ENCODE results near the gene ADAMTSL2.

ADAMTSL2 gene

GRCh38 chr9:133593587-133594253 lies 59.2 kb downstream of the ADAMTSL2 start:
- Mint-ChIP-seq H3K9me3 (peaks cover 19% of the 10 kb centered on the region), H3K4me1 (ENCODE audit: low read depth) (no peaks in the 10 kb centered on the region), H3K27me3 (ENCODE audit: low read depth) (no peaks in the 10 kb centered on the region), H3K27ac (no peak overlapping the region), H3K36me3 (ENCODE audit: low read depth) (peaks cover 2% of the 10 kb centered on the region), H3K4me3 (no peak overlapping the region)

GRCh38 chr9:133594310-133594709 lies 59.8 kb downstream of the ADAMTSL2 start:
- Mint-ChIP-seq H3K4me1 (ENCODE audit: low read depth) (no peaks in the 10 kb centered on the region), H3K27me3 (ENCODE audit: low read depth) (no peaks in the 10 kb centered on the region), H3K36me3 (ENCODE audit: low read depth) (peaks cover 2% of the 10 kb centered on the region), H3K9me3 (peaks cover 19% of the 10 kb centered on the region), H3K4me3 (no peak overlapping the region), H3K27ac (no peak overlapping the region)

- no peaks in the 10 kb centered on the region for H3K4me1 Mint-ChIP-seq (ENCODE audit: low read depth)
- H3K4me3 Mint-ChIP-seq, result no peak overlapping the region
- H3K27me3 Mint-ChIP-seq (ENCODE audit: low read depth), result no peaks in the 10 kb centered on the region
- H3K9me3 Mint-ChIP-seq, result peaks cover 19% of the 10 kb centered on the region
- H3K27ac Mint-ChIP-seq, result no peak overlapping the region
- H3K36me3 Mint-ChIP-seq (ENCODE audit: low read depth), result peaks cover 2% of the 10 kb centered on the region
Measured at GRCh38 chr9:133595910-133596309, 61.4 kb downstream of the ADAMTSL2 start.

GRCh38 chr9:133597316-133597957 lies 62.9 kb downstream of the ADAMTSL2 start:
- Mint-ChIP-seq H3K4me3 (no peak overlapping the region), H3K36me3 (ENCODE audit: low read depth) (peaks cover 2% of the 10 kb centered on the region), H3K9me3 (peaks cover 19% of the 10 kb centered on the region), H3K4me1 (ENCODE audit: low read depth) (no peaks in the 10 kb centered on the region), H3K27me3 (ENCODE audit: low read depth) (no peaks in the 10 kb centered on the region), H3K27ac (no peak overlapping the region)

- Mint-ChIP-seq H3K4me3 (no peak overlapping the region), H3K4me1 (ENCODE audit: low read depth) (no peaks in the 10 kb centered on the region), H3K27ac (no peak overlapping the region), H3K9me3 (peaks cover 19% of the 10 kb centered on the region), H3K27me3 (ENCODE audit: low read depth) (no peaks in the 10 kb centered on the region), H3K36me3 (ENCODE audit: low read depth) (peaks cover 2% of the 10 kb centered on the region)
Measured at GRCh38 chr9:133598978-133599377, 64.5 kb downstream of the ADAMTSL2 start.

GRCh38 chr9:133599470-133600173 lies 65.1 kb downstream of the ADAMTSL2 start:
- peaks cover 19% of the 10 kb centered on the region for H3K9me3 Mint-ChIP-seq
- no peaks in the 10 kb centered on the region for H3K4me1 Mint-ChIP-seq (ENCODE audit: low read depth)
- no peaks in the 10 kb centered on the region for H3K27me3 Mint-ChIP-seq (ENCODE audit: low read depth)
- H3K36me3 Mint-ChIP-seq (ENCODE audit: low read depth), result peaks cover 2% of the 10 kb centered on the region
- no peak overlapping the region for H3K4me3 Mint-ChIP-seq
- H3K27ac Mint-ChIP-seq, result no peak overlapping the region

GRCh38 chr9:133600739-133601138 lies 66.2 kb downstream of the ADAMTSL2 start:
- no peaks in the 10 kb centered on the region for H3K4me1 Mint-ChIP-seq (ENCODE audit: low read depth)
- no peak overlapping the region for H3K27ac Mint-ChIP-seq
- H3K4me3 Mint-ChIP-seq, result no peak overlapping the region
- peaks cover 19% of the 10 kb centered on the region for H3K9me3 Mint-ChIP-seq
- H3K27me3 Mint-ChIP-seq (ENCODE audit: low read depth), result no peaks in the 10 kb centered on the region
- peaks cover 2% of the 10 kb centered on the region for H3K36me3 Mint-ChIP-seq (ENCODE audit: low read depth)

- H3K27ac Mint-ChIP-seq, result no peak overlapping the region
- no peaks in the 10 kb centered on the region for H3K27me3 Mint-ChIP-seq (ENCODE audit: low read depth)
- peaks cover 2% of the 10 kb centered on the region for H3K36me3 Mint-ChIP-seq (ENCODE audit: low read depth)
- H3K4me3 Mint-ChIP-seq, result no peak overlapping the region
- H3K4me1 Mint-ChIP-seq (ENCODE audit: low read depth), result no peaks in the 10 kb centered on the region
- H3K9me3 Mint-ChIP-seq, result peaks cover 15% of the 10 kb centered on the region
Measured at GRCh38 chr9:133601746-133602145, 67.2 kb downstream of the ADAMTSL2 start.

GRCh38 chr9:133602277-133602676 lies 67.8 kb downstream of the ADAMTSL2 start:
- Mint-ChIP-seq H3K4me3 (no peak overlapping the region), H3K27ac (no peak overlapping the region), H3K9me3 (peaks cover 10% of the 10 kb centered on the region), H3K36me3 (ENCODE audit: low read depth) (peaks cover under 1% of the 10 kb centered on the region), H3K4me1 (ENCODE audit: low read depth) (no peaks in the 10 kb centered on the region), H3K27me3 (ENCODE audit: low read depth) (no peaks in the 10 kb centered on the region)

GRCh38 chr9:133603135-133603927 lies 68.8 kb downstream of the ADAMTSL2 start:
- H3K4me1 Mint-ChIP-seq (ENCODE audit: low read depth), result no peaks in the 10 kb centered on the region
- no peak overlapping the region for H3K27ac Mint-ChIP-seq
- peaks cover 5% of the 10 kb centered on the region for H3K27me3 Mint-ChIP-seq (ENCODE audit: low read depth)
- H3K9me3 Mint-ChIP-seq, result no peaks in the 10 kb centered on the region
- H3K36me3 Mint-ChIP-seq (ENCODE audit: low read depth), result no peaks in the 10 kb centered on the region
- no peak overlapping the region for H3K4me3 Mint-ChIP-seq

- H3K4me3 Mint-ChIP-seq, result no peak overlapping the region
- H3K27me3 Mint-ChIP-seq (ENCODE audit: low read depth), result peaks cover 7% of the 10 kb centered on the region
- no peaks in the 10 kb centered on the region for H3K36me3 Mint-ChIP-seq (ENCODE audit: low read depth)
- no peaks in the 10 kb centered on the region for H3K4me1 Mint-ChIP-seq (ENCODE audit: low read depth)
- no peak overlapping the region for H3K27ac Mint-ChIP-seq
- no peaks in the 10 kb centered on the region for H3K9me3 Mint-ChIP-seq
Measured at GRCh38 chr9:133604214-133604613, 69.7 kb downstream of the ADAMTSL2 start.

- Mint-ChIP-seq H3K27me3 (ENCODE audit: low read depth) (peaks cover 11% of the 10 kb centered on the region), H3K27ac (no peak overlapping the region), H3K36me3 (ENCODE audit: low read depth) (no peaks in the 10 kb centered on the region), H3K9me3 (no peaks in the 10 kb centered on the region), H3K4me1 (ENCODE audit: low read depth) (no peaks in the 10 kb centered on the region), H3K4me3 (no peak overlapping the region)
Measured at GRCh38 chr9:133604856-133605255, 70.4 kb downstream of the ADAMTSL2 start.

- Mint-ChIP-seq H3K4me3 (no peak overlapping the region), H3K4me1 (ENCODE audit: low read depth) (no peaks in the 10 kb centered on the region), H3K27ac (no peak overlapping the region), H3K9me3 (no peaks in the 10 kb centered on the region), H3K36me3 (ENCODE audit: low read depth) (no peaks in the 10 kb centered on the region), H3K27me3 (ENCODE audit: low read depth) (peaks cover 17% of the 10 kb centered on the region)
Measured at GRCh38 chr9:133605446-133605845, 70.9 kb downstream of the ADAMTSL2 start.

GRCh38 chr9:133605856-133606707 lies 71.6 kb downstream of the ADAMTSL2 start:
- Mint-ChIP-seq H3K36me3 (ENCODE audit: low read depth) (no peaks in the 10 kb centered on the region), H3K9me3 (no peaks in the 10 kb centered on the region), H3K4me3 (no peak overlapping the region), H3K27me3 (ENCODE audit: low read depth) (peaks cover 23% of the 10 kb centered on the region), H3K4me1 (ENCODE audit: low read depth) (no peaks in the 10 kb centered on the region), H3K27ac (no peak overlapping the region)
